Endothelial cell of umbilical vein (primary cell): ENCODE measurements around the gene ABCF1.
A peak's percentile ranks its signal among the peaks of the same experiment; 100 is the strongest.

ENCODE experiments used
- CTCF ChIP-seq, 2 donors: IDR thresholded peaks; 1 replicate in 1 of 2; 2 replicates in 1 of 2; pipeline ENCODE4 v1.5.1; 2011; ENCODE audit warnings: low read length in 2 of 2, mild to moderate bottlenecking in 2 of 2, moderate library complexity in 2 of 2, control low read depth in 1 of 2, inconsistent platforms in 1 of 2, low read depth in 1 of 2; ENCODE audit not compliant: insufficient read depth in 1 of 2; ENCODE audit errors: extremely low read depth in 1 of 2
- EZH2 ChIP-seq: IDR thresholded peaks from 2 replicates; pipeline ENCODE4 v1.6.1; 2012; ENCODE audit warnings: borderline replicate concordance, low read depth, mild to moderate bottlenecking, moderate library complexity, low read length, inconsistent platforms; ENCODE audit not compliant: severe bottlenecking
- POLR2A ChIP-seq: IDR thresholded peaks from 2 replicates; pipeline ENCODE4 v1.6.1; 2012; ENCODE audit warnings: low read depth, mild to moderate bottlenecking, control low read depth, low read length
- POLR2AphosphoS5 ChIP-seq: IDR thresholded peaks from 2 replicates; pipeline ENCODE4 v1.6.1; 2012; ENCODE audit warnings: low read depth, mild to moderate bottlenecking, control low read depth, low read length, moderate library complexity; ENCODE audit not compliant: insufficient read depth

- peak; percentile 61 to 77 for TF ChIP-seq CTCF (IDR thresholded peaks at IDR 0.05; ENCODE audit: extremely low read depth in 1 of 2, insufficient read depth in 1 of 2, low read depth in 1 of 2, low read length in 2 of 2)
- no peak for TF ChIP-seq POLR2A
- no peak for TF ChIP-seq POLR2AphosphoS5
- no peak for TF ChIP-seq EZH2
Observed at GRCh38 chr6:30544666-30545272, 26.5 kb upstream of the ABCF1 start.
